Activated CD8-positive, alpha-beta T cell treated with anti-CD3 and anti-CD28 coated beads for 36 hours (primary cell): Measurements from ENCODE around the gene ANAPC2. TPM values are rescaled to one million over a fixed set of nuclear protein-coding genes. Genes with fewer than 3 reads are reported as not detected.

ENCODE experiments used
- ATAC-seq: fragments of 200-7000 bp; cut with Tn5 transposase; one replicate; pipeline ENCODE4 v1.10.0; 2021; ENCODE audit warnings: mild to moderate bottlenecking, moderate library complexity
- CTCF ChIA-PET: fragments of 350-600 bp; sonication (Branson Sonifier 250); formaldehyde crosslinking; loops from one replicate; lab custom pipeline; 2021; ENCODE audit warnings: antibody characterized with exemption; lab: Charles Lee
- POLR2A ChIA-PET: fragments of 350-600 bp; sonication (Branson Sonifier 250); formaldehyde crosslinking; loops from one replicate; lab custom pipeline; 2021; ENCODE audit warnings: antibody characterized with exemption; lab: Charles Lee
- DNase-seq: peaks from one replicate; pipeline ENCODE4 v3.0.0-alpha.2; 2020
- H3K27ac Mint-ChIP-seq: one replicate; pipeline ENCODE4 v1.8.0; 2021; ENCODE audit warnings: mild to moderate bottlenecking, mixed read lengths
- H3K27me3 Mint-ChIP-seq: one replicate; pipeline ENCODE4 v1.8.0; 2021; ENCODE audit warnings: mixed read lengths
- H3K36me3 Mint-ChIP-seq: one replicate; pipeline ENCODE4 v1.8.0; 2021; ENCODE audit warnings: low read depth, mixed read lengths
- H3K4me1 Mint-ChIP-seq: one replicate; pipeline ENCODE4 v1.8.0; 2021; ENCODE audit warnings: low read depth, mixed read lengths
- H3K4me3 Mint-ChIP-seq: one replicate; pipeline ENCODE4 v1.8.0; 2021; ENCODE audit warnings: mild to moderate bottlenecking, moderate library complexity, mixed read lengths
- H3K9me3 Mint-ChIP-seq: one replicate; pipeline ENCODE4 v1.8.0; 2021; ENCODE audit warnings: mixed read lengths
- intact Hi-C: fragments of 100-400 bp; cut with micrococcal nuclease; formaldehyde crosslinking; loops from one replicate; pipeline ENCODE4 v1.10.0; 2022
- total RNA-seq, 2 experiments: library from RNA; stranded (reverse); gene quantifications; one replicate each; pipeline ENCODE4 v1.2.3, GENCODE V29; 2021
- TF ChIP-seq, protein P1 (sequence below): fragments of 200-600 bp; IDR thresholded peaks from one replicate; pipeline ENCODE4 v1.8.0; 2022; ENCODE audit warnings: antibody characterized with exemption, mild to moderate bottlenecking

ANAPC2 gene
- total RNA-seq, 2 experiments from 2014 or later = 38.6 to 39.6 TPM

DNA sequence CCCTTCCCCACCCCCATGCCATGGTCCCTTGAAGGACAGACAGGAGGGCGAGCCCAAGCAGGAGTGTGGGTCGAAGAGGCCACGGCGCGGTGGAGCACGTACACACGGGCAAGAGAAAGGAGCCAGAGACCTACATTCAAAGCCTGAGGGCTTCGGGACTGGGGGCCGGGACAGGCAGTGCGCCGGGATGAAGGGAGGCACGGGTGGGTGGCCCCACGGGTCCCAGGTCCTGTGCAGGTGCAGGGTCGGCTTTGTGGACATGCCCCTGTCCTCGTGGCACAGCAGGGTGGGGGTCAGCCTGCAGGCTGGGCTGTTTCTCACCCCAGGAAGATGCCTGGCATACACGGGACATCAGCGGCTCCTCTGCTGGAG is 28.3 kb downstream of the ANAPC2 start:
- no peak for ATAC-seq
- no peak overlapping the region for H3K27ac Mint-ChIP-seq
- intact Hi-C loops = no loop called here
- TF ChIP-seq, protein P1, sequence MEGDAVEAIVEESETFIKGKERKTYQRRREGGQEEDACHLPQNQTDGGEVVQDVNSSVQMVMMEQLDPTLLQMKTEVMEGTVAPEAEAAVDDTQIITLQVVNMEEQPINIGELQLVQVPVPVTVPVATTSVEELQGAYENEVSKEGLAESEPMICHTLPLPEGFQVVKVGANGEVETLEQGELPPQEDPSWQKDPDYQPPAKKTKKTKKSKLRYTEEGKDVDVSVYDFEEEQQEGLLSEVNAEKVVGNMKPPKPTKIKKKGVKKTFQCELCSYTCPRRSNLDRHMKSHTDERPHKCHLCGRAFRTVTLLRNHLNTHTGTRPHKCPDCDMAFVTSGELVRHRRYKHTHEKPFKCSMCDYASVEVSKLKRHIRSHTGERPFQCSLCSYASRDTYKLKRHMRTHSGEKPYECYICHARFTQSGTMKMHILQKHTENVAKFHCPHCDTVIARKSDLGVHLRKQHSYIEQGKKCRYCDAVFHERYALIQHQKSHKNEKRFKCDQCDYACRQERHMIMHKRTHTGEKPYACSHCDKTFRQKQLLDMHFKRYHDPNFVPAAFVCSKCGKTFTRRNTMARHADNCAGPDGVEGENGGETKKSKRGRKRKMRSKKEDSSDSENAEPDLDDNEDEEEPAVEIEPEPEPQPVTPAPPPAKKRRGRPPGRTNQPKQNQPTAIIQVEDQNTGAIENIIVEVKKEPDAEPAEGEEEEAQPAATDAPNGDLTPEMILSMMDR = no peak
- ChIA-PET POLR2A (interaction anchor here (2.1 kb wide), 1 partner anchor 12 kb away, joined by 6 read pairs; the partner anchor contains the start of gene TMEM210), CTCF (no interaction called here)
- H3K27me3 Mint-ChIP-seq = peaks cover 44% of the 10 kb centered on the region
- H3K4me3 Mint-ChIP-seq = no peak overlapping the region
- peaks cover 18% of the 10 kb centered on the region for H3K4me1 Mint-ChIP-seq
- H3K9me3 Mint-ChIP-seq = no peaks in the 10 kb centered on the region
- no peak for DNase-seq
- no peaks in the 10 kb centered on the region for H3K36me3 Mint-ChIP-seq

DNA sequence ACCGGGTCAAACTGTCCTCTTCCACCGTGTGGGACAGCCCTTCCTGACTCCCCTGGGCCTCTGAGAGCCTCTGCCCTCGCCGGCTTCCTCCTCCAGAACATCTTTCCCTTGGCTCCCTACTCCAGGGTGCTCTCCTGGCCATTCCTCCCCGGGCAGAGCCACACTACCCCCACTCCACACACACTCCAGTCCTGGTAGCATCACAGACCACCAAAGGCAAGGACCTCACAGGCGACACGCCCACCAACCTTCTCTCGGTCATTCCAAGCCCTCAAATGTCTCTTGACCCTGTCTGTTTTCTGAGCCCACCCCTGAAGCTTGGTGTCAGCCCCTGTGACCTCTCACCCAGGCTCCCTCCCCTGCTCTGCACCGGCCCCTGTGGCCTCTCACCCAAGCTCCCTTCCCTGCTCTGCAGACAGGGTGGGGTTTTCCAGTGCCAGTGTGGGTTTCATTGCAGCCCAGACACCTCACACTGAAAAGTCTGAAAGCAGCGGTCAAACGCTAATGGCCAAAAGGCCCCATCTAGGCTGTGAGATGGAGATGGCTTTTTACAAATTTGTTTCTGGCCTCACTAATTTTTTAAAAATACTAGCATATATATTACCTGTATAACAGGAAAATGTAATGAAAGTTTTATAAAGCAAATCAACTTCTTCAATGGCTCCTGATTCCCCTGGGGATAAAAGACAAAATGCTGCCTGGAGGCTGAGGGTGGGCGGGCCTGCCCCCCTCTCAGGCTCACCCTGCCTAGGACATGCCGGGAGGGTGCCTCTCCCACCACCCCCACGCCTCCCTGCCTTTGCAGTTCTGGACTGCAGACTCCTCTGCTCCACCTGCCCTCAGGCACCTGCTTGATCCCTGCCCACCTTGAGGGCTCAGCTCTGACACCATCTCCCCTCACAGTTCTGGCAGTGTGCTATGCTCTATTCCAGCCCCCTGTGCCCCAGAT is 29.0 kb downstream of the ANAPC2 start:
- POLR2A ChIA-PET = interaction anchor here (2.1 kb wide), 1 partner anchor 13 kb away, joined by 6 read pairs; the partner anchor contains the start of gene TMEM210
- H3K27me3 Mint-ChIP-seq = peaks cover 47% of the 10 kb centered on the region
- intact Hi-C loops = no loop called here
- TF ChIP-seq, protein P1 = no peak
- peaks cover 18% of the 10 kb centered on the region for H3K4me1 Mint-ChIP-seq
- CTCF ChIA-PET = no interaction called here
- no peak overlapping the region for H3K27ac Mint-ChIP-seq
- no peak for ATAC-seq
- H3K4me3 Mint-ChIP-seq = no peak overlapping the region
- no peaks in the 10 kb centered on the region for H3K9me3 Mint-ChIP-seq
- DNase-seq = no peak
- H3K36me3 Mint-ChIP-seq = no peaks in the 10 kb centered on the region

DNA sequence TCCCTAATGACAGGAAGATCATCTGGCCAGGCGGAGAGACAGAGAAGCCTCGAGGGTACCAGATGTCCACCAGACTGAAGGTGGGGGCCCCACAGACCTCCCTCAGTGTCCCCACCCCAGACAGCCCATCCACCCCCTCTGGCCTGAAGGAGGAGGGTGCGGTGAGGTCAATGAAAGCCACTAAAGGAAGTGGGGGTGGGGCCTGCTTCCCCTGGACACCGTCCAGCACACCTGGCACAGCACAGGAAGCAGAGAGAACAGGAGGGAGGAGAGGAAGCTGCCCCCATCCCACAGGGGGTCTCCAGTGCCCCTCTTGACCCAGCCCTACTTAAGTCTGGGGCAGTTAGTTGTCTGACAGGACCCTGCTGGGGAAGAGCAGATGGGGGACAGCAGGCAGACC is 29.7 kb downstream of the ANAPC2 start:
- peaks cover 44% of the 10 kb centered on the region for H3K27me3 Mint-ChIP-seq

DNA sequence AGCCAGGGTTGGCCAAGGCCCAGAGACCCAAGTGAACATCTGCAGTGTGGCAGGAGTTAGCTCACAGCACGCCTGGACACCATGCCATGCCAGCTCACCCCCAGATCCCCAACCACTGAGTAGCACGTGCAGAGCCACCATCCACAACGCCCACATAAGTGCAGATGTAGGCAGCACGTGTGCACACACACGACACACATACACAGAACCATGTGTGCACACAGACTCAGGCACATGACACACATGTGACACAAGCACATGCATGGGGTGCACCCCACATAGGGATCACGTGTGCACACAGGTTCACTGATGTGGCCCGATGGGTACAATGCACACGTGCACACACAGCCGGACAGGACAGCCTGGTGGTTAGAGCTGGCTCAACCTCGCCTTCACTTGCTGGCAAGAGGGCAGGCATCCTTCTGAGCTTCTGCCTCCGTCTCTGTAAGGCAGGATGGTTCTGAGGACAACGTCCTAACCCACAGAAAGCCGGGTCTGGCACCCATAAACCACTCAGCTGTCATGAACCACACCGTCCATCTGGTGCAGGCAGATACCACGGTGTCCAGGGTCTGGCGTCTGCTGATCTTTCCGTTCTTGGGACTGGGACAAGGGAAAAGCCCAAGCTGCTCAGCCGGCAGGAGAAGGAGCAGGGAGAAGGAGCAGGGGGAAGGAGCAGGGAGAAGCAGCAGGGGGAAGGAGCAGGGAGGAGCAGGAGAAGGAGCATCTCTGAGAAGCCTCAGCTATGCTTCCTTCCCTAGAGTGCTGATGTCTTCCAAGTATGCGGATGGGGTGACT is 30.5 kb downstream of the ANAPC2 start:
- Mint-ChIP-seq H3K27me3 (peaks cover 41% of the 10 kb centered on the region), H3K4me3 (no peak overlapping the region), H3K4me1 (peaks cover 18% of the 10 kb centered on the region), H3K36me3 (no peaks in the 10 kb centered on the region), H3K9me3 (no peaks in the 10 kb centered on the region), H3K27ac (no peak overlapping the region)
- no peak for DNase-seq
- no peak for ATAC-seq
- TF ChIP-seq, protein P1 = no peak
- ChIA-PET POLR2A (interaction anchor here (1.0 to 2.4 kb wide), 2 partner anchors 17 to 43 kb away, joined by 3 to 11 read pairs; no protein-coding TSS in a partner anchor), CTCF (interaction anchor here (1.2 kb wide), 1 partner anchor 31 kb away, joined by 5 read pairs; no protein-coding TSS in a partner anchor)
- intact Hi-C loops = no loop called here

More for the DNA sequence above, 29.7 kb downstream of the ANAPC2 start:
- intact Hi-C loops = no loop called here
- DNase-seq = no peak
- H3K9me3 Mint-ChIP-seq = no peaks in the 10 kb centered on the region
- CTCF ChIA-PET = no interaction called here
- H3K27ac Mint-ChIP-seq = no peak overlapping the region
- H3K36me3 Mint-ChIP-seq = no peaks in the 10 kb centered on the region
- peaks cover 18% of the 10 kb centered on the region for H3K4me1 Mint-ChIP-seq
- TF ChIP-seq, protein P1 = no peak
- H3K4me3 Mint-ChIP-seq = no peak overlapping the region
- no peak for ATAC-seq
- POLR2A ChIA-PET = interaction anchor here (1.0 to 2.4 kb wide), 2 partner anchors 17 to 44 kb away, joined by 3 to 11 read pairs; no protein-coding TSS in a partner anchor
